HG03066 (cell line): Measurements from ENCODE around the gene NRCAM.
"Not testable (repeated sequence)": the region's sequence is repeated elsewhere in the genome, so short reads cannot be mapped to it uniquely, and the experiment has no call there.

Source experiments
- ATAC-seq: cut with Tn5 transposase; IDR thresholded peaks from one replicate; pipeline ENCODE4 v1.9.1; 2021; ENCODE audit warnings: low read depth; ENCODE audit not compliant: unreplicated experiment

NRCAM gene

GRCh38 chr7:108259447-108259846 lies 196.8 kb downstream of the NRCAM start:
- not testable (repeated sequence) for ATAC-seq

- no peak for ATAC-seq
Measured at GRCh38 chr7:108257954-108258353, 198.3 kb downstream of the NRCAM start.

- ATAC-seq = no peak
Measured at GRCh38 chr7:108254259-108254658, 202.0 kb downstream of the NRCAM start.

GRCh38 chr7:108253275-108254044 lies 202.8 kb downstream of the NRCAM start:
- no peak for ATAC-seq

- no peak for ATAC-seq
Measured at GRCh38 chr7:108252177-108252576, 204.1 kb downstream of the NRCAM start.

- ATAC-seq = no peak
Measured at GRCh38 chr7:108251700-108252099, 204.5 kb downstream of the NRCAM start.

GRCh38 chr7:108249453-108249852 lies 206.8 kb downstream of the NRCAM start:
- ATAC-seq = no peak

- no peak for ATAC-seq
Measured at GRCh38 chr7:108248821-108249220, 207.4 kb downstream of the NRCAM start.

- ATAC-seq = no peak
Measured at GRCh38 chr7:108248418-108248817, 207.8 kb downstream of the NRCAM start.

- no peak for ATAC-seq
Measured at GRCh38 chr7:108247614-108248013, 208.6 kb downstream of the NRCAM start.

- no peak for ATAC-seq
Measured at GRCh38 chr7:108246227-108246837, 209.9 kb downstream of the NRCAM start.

GRCh38 chr7:108245523-108246226 lies 210.6 kb downstream of the NRCAM start:
- ATAC-seq = no peak

- ATAC-seq = no peak
Measured at GRCh38 chr7:108244110-108244509, 212.1 kb downstream of the NRCAM start.

GRCh38 chr7:108239501-108240225 lies 216.6 kb downstream of the NRCAM start:
- ATAC-seq = no peak

GRCh38 chr7:108236681-108237415 lies 219.4 kb downstream of the NRCAM start:
- no peak for ATAC-seq

GRCh38 chr7:108235451-108236061 lies 220.7 kb downstream of the NRCAM start:
- no peak for ATAC-seq

GRCh38 chr7:108234971-108235450 lies 221.2 kb downstream of the NRCAM start:
- no peak for ATAC-seq

- ATAC-seq = no peak
Measured at GRCh38 chr7:108234281-108234680, 222.0 kb downstream of the NRCAM start.

GRCh38 chr7:108232076-108232475 lies 224.2 kb downstream of the NRCAM start:
- ATAC-seq = no peak

- no peak for ATAC-seq
Measured at GRCh38 chr7:108231221-108231620, 225.0 kb downstream of the NRCAM start.
